IMR-90 (cell line): ENCODE results near the gene ACAN. TPM values are rescaled to one million over a fixed set of nuclear protein-coding genes. Genes with fewer than 3 reads are reported as not detected.

Experiments
- ATAC-seq: fragments of 200-7000 bp; cut with Tn5 transposase; 2 replicates; pipeline ENCODE4 v1.9.1; 2020; ENCODE audit warnings: low read depth, mild to moderate bottlenecking, moderate library complexity
- BruUV-seq: library from RNA; stranded (reverse); fragments of 400-500 nt; replicated peaks from 2 replicates; lab custom pipeline; 2021; lab: Mats Ljungman, UMichigan
- CTCF ChIA-PET: fragments of 300-600 bp; formaldehyde crosslinking; extraction: SDS; loops from one replicate; lab custom pipeline; 2021; ENCODE audit warnings: antibody characterized with exemption; lab: Yijun Ruan, JAX
- POLR2A ChIA-PET: fragments of 300-600 bp; sonication (Branson Sonifier 250); formaldehyde crosslinking; loops from one replicate; lab custom pipeline; 2022; ENCODE audit warnings: antibody characterized with exemption; ENCODE audit not compliant: unreplicated experiment; lab: Charles Lee
- DNase-seq: peaks from one replicate; pipeline ENCODE4 v3.0.0; 2013
- H2AFZ ChIP-seq: replicated peaks from 2 replicates; pipeline ENCODE3; 2013; ENCODE audit warnings: low read length, mild to moderate bottlenecking; ENCODE audit not compliant: poor library complexity
- H2AK5ac ChIP-seq: 2 replicates; pipeline ENCODE4 v1.6.1; 2013; ENCODE audit warnings: low read depth, low read length, inconsistent platforms
- H2AK9ac ChIP-seq: replicated peaks from 2 replicates; pipeline ENCODE3; 2013; ENCODE audit warnings: mild to moderate bottlenecking, low read depth, low read length, moderate library complexity; ENCODE audit not compliant: poor library complexity
- H2BK120ac ChIP-seq: 2 replicates; pipeline ENCODE4 v1.6.1; 2013; ENCODE audit warnings: low read depth, low read length, inconsistent platforms
- H2BK15ac ChIP-seq: 3 replicates; pipeline ENCODE4 v1.6.1; 2013; ENCODE audit warnings: low read depth, low read length, inconsistent platforms
- H2BK20ac ChIP-seq: 2 replicates; pipeline ENCODE4 v1.6.1; 2013; ENCODE audit warnings: low read depth, mild to moderate bottlenecking, inconsistent platforms, low read length, moderate library complexity
- H2BK5ac ChIP-seq: 2 replicates; pipeline ENCODE4 v1.6.1; 2013; ENCODE audit warnings: mild to moderate bottlenecking, low read depth, low read length, inconsistent platforms; ENCODE audit not compliant: poor library complexity, severe bottlenecking
- H3K14ac ChIP-seq: replicated peaks from 2 replicates; pipeline ENCODE4 v1.6.1; 2013; ENCODE audit warnings: low read depth, low read length, inconsistent platforms
- H3K18ac ChIP-seq: 2 replicates; pipeline ENCODE4 v1.6.1; 2013; ENCODE audit warnings: low read depth, low read length, control low read depth
- H3K23ac ChIP-seq: 2 replicates; pipeline ENCODE4 v1.6.1; 2013; ENCODE audit warnings: low read depth, low read length, inconsistent platforms
- H3K27ac ChIP-seq: 2 replicates; pipeline ENCODE4 v1.5.1; 2013; ENCODE audit warnings: mild to moderate bottlenecking, control low read depth, low read length; ENCODE audit not compliant: insufficient read depth
- H3K27me3 ChIP-seq: 2 replicates; pipeline ENCODE4 v1.6.1; 2013; ENCODE audit warnings: low read length; ENCODE audit not compliant: control insufficient read depth, insufficient read depth
- H3K36me3 ChIP-seq: 2 replicates; pipeline ENCODE4 v1.6.1; 2013; ENCODE audit warnings: low read length, mixed read lengths; ENCODE audit not compliant: control insufficient read depth, insufficient read depth
- H3K4ac ChIP-seq: 2 replicates; pipeline ENCODE4 v1.6.1; 2013; ENCODE audit warnings: low read depth, low read length, inconsistent platforms
- H3K4me1 ChIP-seq: 2 replicates; pipeline ENCODE4 v1.6.1; 2013; ENCODE audit warnings: low read length, mixed read lengths; ENCODE audit not compliant: control insufficient read depth, insufficient read depth
- H3K4me2 ChIP-seq: 2 replicates; pipeline ENCODE4 v1.6.1; 2013; ENCODE audit warnings: low read depth, mild to moderate bottlenecking, control low read depth, low read length, moderate library complexity
- H3K4me3 ChIP-seq: 2 replicates; pipeline ENCODE4 v1.5.1; 2013; ENCODE audit warnings: low read depth, mild to moderate bottlenecking, control low read depth, low read length, moderate library complexity; ENCODE audit not compliant: insufficient read depth
- H3K56ac ChIP-seq: 2 replicates; pipeline ENCODE4 v1.6.1; 2013; ENCODE audit warnings: low read length, inconsistent platforms; ENCODE audit not compliant: insufficient read depth; ENCODE audit errors: extremely low read depth
- H3K79me1 ChIP-seq, 2 experiments: 2 replicates each; pipeline ENCODE4 v1.6.1; 2013; ENCODE audit warnings: low read length in 2 of 2, inconsistent platforms in 1 of 2, low read depth in 1 of 2
- H3K9ac ChIP-seq: 2 replicates; pipeline ENCODE4 v1.6.1; 2013; ENCODE audit warnings: low read depth, low read length, control low read depth
- H3K9me1 ChIP-seq: 2 replicates; pipeline ENCODE4 v1.6.1; 2013; ENCODE audit warnings: low read length, inconsistent platforms; ENCODE audit not compliant: insufficient read depth
- H3K9me3 ChIP-seq: 2 replicates; pipeline ENCODE4 v1.6.1; 2013; ENCODE audit warnings: low read length; ENCODE audit not compliant: control insufficient read depth, insufficient read depth
- H4K20me1 ChIP-seq: 2 replicates; pipeline ENCODE4 v1.6.1; 2013; ENCODE audit warnings: low read length, inconsistent platforms; ENCODE audit not compliant: insufficient read depth
- H4K5ac ChIP-seq: 2 replicates; pipeline ENCODE4 v1.6.1; 2013; ENCODE audit warnings: mild to moderate bottlenecking, low read depth, low read length, control low read depth
- H4K8ac ChIP-seq, 2 experiments: 2 replicates each; pipeline ENCODE4 v1.6.1; 2013; ENCODE audit warnings: low read depth in 2 of 2, low read length in 2 of 2, control low read depth in 1 of 2, inconsistent platforms in 1 of 2
- H4K91ac ChIP-seq: 2 replicates; pipeline ENCODE4 v1.6.1; 2013; ENCODE audit warnings: low read depth, low read length, inconsistent platforms; ENCODE audit not compliant: insufficient read depth
- CEBPB ChIP-seq: IDR thresholded peaks from 2 replicates; pipeline ENCODE4 v1.6.1; 2012; ENCODE audit warnings: low read depth, low read length, improper control_type of control experiment
- ELK1 ChIP-seq: fragments of 150-350 bp; IDR thresholded peaks from 2 replicates; pipeline ENCODE4 v1.6.1; 2016; ENCODE audit warnings: low read depth, mild to moderate bottlenecking, low read length, moderate library complexity, borderline replicate concordance
- FOS ChIP-seq: fragments of 150-350 bp; IDR thresholded peaks from 2 replicates; pipeline ENCODE4 v1.6.1; 2016; ENCODE audit warnings: low read depth, low read length
- MAFK ChIP-seq: IDR thresholded peaks from 2 replicates; pipeline ENCODE4 v1.6.1; 2012; ENCODE audit warnings: low read depth, low read length, improper control_type of control experiment
- MAZ ChIP-seq: IDR thresholded peaks from 2 replicates; pipeline ENCODE4 v1.6.1; 2012; ENCODE audit warnings: low read depth, mild to moderate bottlenecking, low read length, improper control_type of control experiment, moderate library complexity, borderline replicate concordance
- MXI1 ChIP-seq: IDR thresholded peaks from 2 replicates; pipeline ENCODE4 v1.6.1; 2012; ENCODE audit warnings: low read depth, mild to moderate bottlenecking, low read length, moderate library complexity, borderline replicate concordance
- NFE2L2 ChIP-seq: fragments of 150-350 bp; IDR thresholded peaks from 2 replicates; pipeline ENCODE4 v1.6.1; 2016; ENCODE audit warnings: low read depth, mild to moderate bottlenecking, low read length
- POLR2A ChIP-seq: IDR thresholded peaks from 2 replicates; pipeline ENCODE4 v1.6.1; 2012; ENCODE audit warnings: mild to moderate bottlenecking, low read depth, low read length
- RCOR1 ChIP-seq: IDR thresholded peaks from 2 replicates; pipeline ENCODE4 v1.6.1; 2012; ENCODE audit warnings: mild to moderate bottlenecking, low read length, improper control_type of control experiment; ENCODE audit not compliant: insufficient replicate concordance
- RFX5 ChIP-seq: IDR thresholded peaks from 2 replicates; pipeline ENCODE4 v1.8.0; 2012; ENCODE audit warnings: low read depth, mild to moderate bottlenecking, low read length, moderate library complexity
- WGBS, 2 experiments: methylation state at CpG; one replicate each; pipeline versions ENCODE4 v1.1.5 to v1.1.7; 2013; ENCODE audit warnings: missing lambda C conversion rate in 2 of 2; ENCODE audit not compliant: insufficient read length in 1 of 2; ENCODE audit errors: extremely low coverage in 2 of 2; 5-methylcytosine and 5-hydroxymethylcytosine counted together
- dilution Hi-C: fragments of 300-500 bp; cut with HindIII; formaldehyde crosslinking; loops from one replicate; pipeline ENCODE4 v1.14.3; 2018; ENCODE audit warnings: low sequenced_read_pairs; ENCODE audit not compliant: unreplicated experiment
- in situ Hi-C: fragments of 300-500 bp; cut with MboI; formaldehyde crosslinking; loops from 3 replicates; pipeline ENCODE4 v1.14.3; 2019; ENCODE audit warnings: low sequenced_read_pairs, inconsistent platforms, mixed read lengths
- intact Hi-C: fragments of 100-400 bp; cut with micrococcal nuclease; formaldehyde crosslinking; loops from 2 replicates; pipeline ENCODE4 v1.10.0; 2022
- polyA plus RNA-seq, 3 experiments: library from polyadenylated mRNA; depleted of rRNA; stranded (reverse); fragments of >200 nt; gene quantifications; 2 replicates each; pipeline ENCODE4 v1.2.3, GENCODE V29; 2012; ENCODE audit warnings: low replicate concordance in 1 of 3
- total RNA-seq: library from RNA; depleted of rRNA; stranded (reverse); fragments of >200 nt; gene quantifications from 2 replicates; pipeline ENCODE4 v1.2.3, GENCODE V29; 2012

ACAN gene
- total and polyA plus RNA-seq, 2 of the 4 experiments (the other 2 are of a cell fraction) = 0.54 to 0.96 TPM

- Histone ChIP-seq H2BK20ac (no peak overlapping the region), H3K79me1 (no peaks in the 10 kb centered on the region), H2BK15ac (no peak overlapping the region), H2AFZ (no peak overlapping the region), H3K18ac (no peak overlapping the region), H4K5ac (no peak overlapping the region), H3K9ac (no peak overlapping the region), H4K20me1 (no peaks in the 10 kb centered on the region), H3K9me3 (no peaks in the 10 kb centered on the region), H4K8ac (no peak overlapping the region), H3K27ac (no peak overlapping the region), H3K56ac (no peak overlapping the region), H3K4me1 (no peaks in the 10 kb centered on the region), H3K4me2 (no peak overlapping the region), H2AK5ac (no peak overlapping the region), H3K4ac (no peak overlapping the region), H3K23ac (no peak overlapping the region), H3K36me3 (no peaks in the 10 kb centered on the region), H3K14ac (no peak overlapping the region), H3K4me3 (no peak overlapping the region), H4K91ac (no peak overlapping the region), H2BK5ac (no peak overlapping the region), H3K27me3 (peaks cover 42% of the 10 kb centered on the region), H3K9me1 (no peaks in the 10 kb centered on the region), H2BK120ac (no peak overlapping the region), H2AK9ac (no peak overlapping the region)
- dilution Hi-C loops (no loop called here), in situ Hi-C loops (no loop called here), intact Hi-C loops (no loop called here)
- ATAC-seq (no peak), DNase-seq (no peak)
- WGBS, 2 experiments = 0% methylated on average over 1 of the region's 4 CpGs; no CpG with 5 or more reads in 1 of the 2 experiments
- no peak for TF ChIP-seq MXI1
- TF ChIP-seq RCOR1 = no peak
- no peak for TF ChIP-seq ELK1
- no peak for TF ChIP-seq FOS
- TF ChIP-seq NFE2L2 = no peak
- TF ChIP-seq MAZ = no peak
- TF ChIP-seq CEBPB = no peak
- TF ChIP-seq RFX5 = no peak
- TF ChIP-seq MAFK = no peak
- no peak for TF ChIP-seq POLR2A
- POLR2A ChIA-PET = no interaction called here
- no TSS peak for BruUV-seq
- CTCF ChIA-PET = interaction anchor here (1.0 kb wide), 1 partner anchor 14 kb away, joined by 3 read pairs; no protein-coding TSS in a partner anchor
Observed at GRCh38 chr15:88864861-88865497, 61.7 kb downstream of the ACAN start.
